PC-3 (cell line): ENCODE results near the gene ABLIM1.

Experiments
- EZH2 ChIP-seq: fragments of 300-600 bp; sonication (generic); IDR thresholded peaks from one replicate; pipeline ENCODE4 v1.6.1; 2017; ENCODE audit warnings: antibody characterized with exemption, mild to moderate bottlenecking, low read length; ENCODE audit not compliant: unreplicated experiment
- EZH2phosphoT487 ChIP-seq: fragments of 300-600 bp; sonication (generic); IDR thresholded peaks from 2 replicates; pipeline ENCODE4 v1.6.1; 2018; ENCODE audit warnings: mild to moderate bottlenecking, antibody characterized with exemption, low read length, borderline replicate concordance
- TF ChIP-seq, protein P1 (sequence below): fragments of 300-600 bp; sonication (generic); conservative IDR thresholded peaks from 2 replicates; pipeline ENCODE4 v1.5.1; 2017; ENCODE audit warnings: antibody characterized with exemption, low read depth, mild to moderate bottlenecking, low read length

GRCh38 chr10:114532226-114532625, 125.8 kb downstream of the ABLIM1 start:
- TF ChIP-seq, protein P1, sequence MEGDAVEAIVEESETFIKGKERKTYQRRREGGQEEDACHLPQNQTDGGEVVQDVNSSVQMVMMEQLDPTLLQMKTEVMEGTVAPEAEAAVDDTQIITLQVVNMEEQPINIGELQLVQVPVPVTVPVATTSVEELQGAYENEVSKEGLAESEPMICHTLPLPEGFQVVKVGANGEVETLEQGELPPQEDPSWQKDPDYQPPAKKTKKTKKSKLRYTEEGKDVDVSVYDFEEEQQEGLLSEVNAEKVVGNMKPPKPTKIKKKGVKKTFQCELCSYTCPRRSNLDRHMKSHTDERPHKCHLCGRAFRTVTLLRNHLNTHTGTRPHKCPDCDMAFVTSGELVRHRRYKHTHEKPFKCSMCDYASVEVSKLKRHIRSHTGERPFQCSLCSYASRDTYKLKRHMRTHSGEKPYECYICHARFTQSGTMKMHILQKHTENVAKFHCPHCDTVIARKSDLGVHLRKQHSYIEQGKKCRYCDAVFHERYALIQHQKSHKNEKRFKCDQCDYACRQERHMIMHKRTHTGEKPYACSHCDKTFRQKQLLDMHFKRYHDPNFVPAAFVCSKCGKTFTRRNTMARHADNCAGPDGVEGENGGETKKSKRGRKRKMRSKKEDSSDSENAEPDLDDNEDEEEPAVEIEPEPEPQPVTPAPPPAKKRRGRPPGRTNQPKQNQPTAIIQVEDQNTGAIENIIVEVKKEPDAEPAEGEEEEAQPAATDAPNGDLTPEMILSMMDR: no peak
- TF ChIP-seq EZH2phosphoT487 (no peak), EZH2 (no peak)
